ENCODE results near the gene PRPH.
A peak's percentile ranks its signal among the peaks of the same experiment; 100 is the strongest.
"Not testable (repeated sequence)": the region's sequence is repeated elsewhere in the genome, so short reads cannot be mapped to it uniquely, and the experiment has no call there.

Gene PRPH

GRCh38 chr12:49295082-49295936, at the start of gene PRPH:
TSS of gene PRPH (plus strand) at chr12:49295147. CDS start at chr12:49295201, 54 bp downstream.
- no peak for DNase-seq

- DNase-seq, result no peak
Measured at GRCh38 chr12:49251357-49251756, 43.6 kb upstream of the PRPH start.

GRCh38 chr12:49253033-49253623, 41.8 kb upstream of the PRPH start:
- no peak for DNase-seq

GRCh38 chr12:49255456-49255855, 39.5 kb upstream of the PRPH start:
- not testable (repeated sequence) for DNase-seq

DNA sequence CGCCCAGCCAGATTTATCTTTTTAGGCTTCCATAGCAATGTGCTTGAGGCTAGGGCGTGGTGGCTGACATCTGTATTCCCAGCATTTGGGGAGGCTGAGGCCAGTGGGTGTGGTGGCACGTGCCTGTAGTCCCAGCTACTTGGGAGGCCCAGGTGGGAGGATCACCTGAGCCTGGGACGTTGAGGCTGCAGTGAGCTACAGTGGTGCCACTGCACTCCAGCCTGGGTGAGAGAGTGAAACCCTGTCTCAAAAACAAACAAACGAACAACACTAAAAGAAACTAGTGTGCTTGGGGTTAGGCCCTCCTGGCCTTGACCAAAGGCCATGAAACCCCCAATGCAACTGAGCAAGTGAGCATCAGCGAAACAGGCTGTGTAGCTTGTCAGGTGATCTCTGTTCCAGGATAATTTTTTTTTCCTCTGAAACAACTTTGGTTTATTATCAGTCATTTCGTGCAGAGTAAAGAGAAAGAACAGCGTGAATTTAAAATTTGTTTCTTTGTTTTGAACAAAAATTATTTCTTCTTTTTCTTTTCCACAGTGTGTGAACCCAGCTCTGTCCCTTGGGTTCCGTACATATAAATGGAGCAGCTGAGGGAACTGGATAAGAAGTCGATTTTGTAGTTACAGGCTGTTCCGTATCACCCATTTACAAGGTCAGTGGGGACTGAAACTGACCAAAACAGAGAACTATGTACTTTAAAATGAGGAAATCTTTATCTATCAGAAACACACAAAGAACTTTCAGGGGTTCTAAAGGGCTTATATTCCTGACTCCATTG, 38.9 kb upstream of the PRPH start:
- no peak for DNase-seq

GRCh38 chr12:49257508-49258184, 37.3 kb upstream of the PRPH start:
- DNase-seq, result not testable (repeated sequence)

- DNase-seq, result no peak
Measured at GRCh38 chr12:49259452-49259851, 35.5 kb upstream of the PRPH start.

GRCh38 chr12:49260166-49260565, 34.8 kb upstream of the PRPH start:
- no peak for DNase-seq

DNA sequence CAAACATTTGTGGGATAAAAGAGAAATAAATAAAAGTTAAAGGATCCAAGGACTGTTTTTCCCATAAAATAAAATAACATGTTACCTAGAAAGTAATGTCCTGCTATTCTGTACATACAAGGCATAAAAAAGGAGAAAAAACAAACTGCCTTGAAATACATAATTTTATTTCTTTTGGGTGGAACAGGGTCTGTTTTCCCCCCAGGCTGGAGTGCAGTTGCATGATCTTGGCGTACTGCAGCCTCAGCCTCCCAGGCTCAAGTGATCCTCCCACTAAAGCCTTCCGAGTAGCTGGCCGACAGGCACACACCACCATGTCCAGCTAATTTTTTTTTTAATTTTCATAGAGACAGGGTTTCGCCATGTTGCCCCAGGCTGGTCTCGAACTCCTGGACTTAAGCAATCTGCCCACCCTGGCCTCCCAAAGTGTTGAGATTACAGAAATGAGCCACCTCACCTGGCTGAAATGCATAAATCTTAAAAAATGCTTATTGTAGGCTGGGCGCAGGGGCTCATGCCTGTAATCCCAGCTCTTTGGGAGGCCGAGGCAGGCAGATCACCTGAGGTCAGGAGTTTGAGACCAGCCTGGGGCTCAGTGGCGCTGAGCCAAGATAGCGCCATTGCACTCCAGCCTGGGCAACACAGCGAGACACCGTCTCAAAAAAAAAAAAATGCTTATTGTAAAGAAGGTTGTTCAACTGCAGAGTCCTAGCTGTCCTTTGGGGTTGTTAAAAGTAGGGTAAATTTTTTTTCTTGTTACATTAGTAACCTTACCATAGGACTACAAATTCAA, 34.2 kb upstream of the PRPH start:
- DNase-seq, result no peak

- no peak for DNase-seq
Measured at GRCh38 chr12:49261721-49262120, 33.2 kb upstream of the PRPH start.

- DNase-seq, result no peak
Measured at GRCh38 chr12:49263400-49263763, 31.6 kb upstream of the PRPH start.

- DNase-seq, result no peak
Measured at GRCh38 chr12:49264466-49264872, 30.5 kb upstream of the PRPH start.

GRCh38 chr12:49264873-49265792, 29.8 kb upstream of the PRPH start, which contains the start of gene TUBA1C:
TSS of gene TUBA1C (plus strand) at chr12:49265082. CDS start at chr12:49265182, 100 bp downstream.
- peak; percentile 93 for DNase-seq

DNA sequence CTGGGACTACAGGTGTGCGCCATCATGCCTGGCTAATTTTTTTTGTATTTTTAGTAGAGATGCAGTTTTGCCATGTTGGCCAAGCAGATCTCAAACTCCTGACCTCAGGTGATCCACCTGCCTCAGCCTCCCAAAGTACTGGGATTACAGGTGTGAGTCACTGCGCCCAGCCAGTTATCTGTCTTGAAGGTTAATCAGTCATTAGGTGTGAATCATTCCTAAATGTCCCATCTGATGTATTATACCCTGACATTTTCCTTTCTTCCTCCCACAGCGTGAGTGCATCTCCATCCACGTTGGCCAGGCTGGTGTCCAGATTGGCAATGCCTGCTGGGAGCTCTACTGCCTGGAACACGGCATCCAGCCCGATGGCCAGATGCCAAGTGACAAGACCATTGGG, 25.8 kb upstream of the PRPH start:
- DNase-seq, result not testable (repeated sequence)

DNA sequence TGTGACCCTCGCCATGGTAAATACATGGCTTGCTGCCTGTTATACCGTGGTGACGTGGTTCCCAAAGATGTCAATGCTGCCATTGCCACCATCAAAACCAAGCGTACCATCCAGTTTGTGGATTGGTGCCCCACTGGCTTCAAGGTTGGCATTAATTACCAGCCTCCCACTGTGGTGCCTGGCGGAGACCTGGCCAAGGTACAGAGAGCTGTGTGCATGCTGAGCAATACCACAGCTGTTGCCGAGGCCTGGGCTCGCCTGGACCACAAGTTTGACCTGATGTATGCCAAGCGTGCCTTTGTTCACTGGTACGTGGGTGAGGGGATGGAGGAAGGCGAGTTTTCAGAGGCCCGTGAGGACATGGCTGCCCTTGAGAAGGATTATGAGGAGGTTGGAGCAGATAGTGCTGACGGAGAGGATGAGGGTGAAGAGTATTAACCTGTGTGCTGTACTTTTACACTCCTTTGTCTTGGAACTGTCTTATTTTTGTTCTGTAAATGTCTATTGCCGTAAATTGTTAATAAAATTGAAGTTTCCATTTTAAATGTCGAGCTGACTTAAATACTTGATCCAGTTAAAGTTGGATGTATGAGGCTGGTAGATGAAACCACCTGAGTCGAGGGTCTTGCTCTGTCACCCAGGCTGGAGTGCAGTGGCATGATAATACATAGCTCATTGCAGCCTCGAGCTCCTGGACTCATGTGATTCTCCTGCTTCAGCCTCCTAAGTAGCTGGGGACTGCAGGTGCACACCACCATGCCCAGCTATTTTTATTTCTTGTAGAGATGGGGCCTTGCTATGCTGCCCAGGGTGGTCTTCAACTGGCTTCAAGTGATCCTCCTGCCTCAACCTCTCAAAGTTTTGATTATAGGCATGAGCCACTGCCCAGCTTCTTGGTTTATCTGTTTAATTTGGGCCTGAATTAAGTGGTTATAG, 21.9 kb upstream of the PRPH start:
- no peak for DNase-seq

DNA sequence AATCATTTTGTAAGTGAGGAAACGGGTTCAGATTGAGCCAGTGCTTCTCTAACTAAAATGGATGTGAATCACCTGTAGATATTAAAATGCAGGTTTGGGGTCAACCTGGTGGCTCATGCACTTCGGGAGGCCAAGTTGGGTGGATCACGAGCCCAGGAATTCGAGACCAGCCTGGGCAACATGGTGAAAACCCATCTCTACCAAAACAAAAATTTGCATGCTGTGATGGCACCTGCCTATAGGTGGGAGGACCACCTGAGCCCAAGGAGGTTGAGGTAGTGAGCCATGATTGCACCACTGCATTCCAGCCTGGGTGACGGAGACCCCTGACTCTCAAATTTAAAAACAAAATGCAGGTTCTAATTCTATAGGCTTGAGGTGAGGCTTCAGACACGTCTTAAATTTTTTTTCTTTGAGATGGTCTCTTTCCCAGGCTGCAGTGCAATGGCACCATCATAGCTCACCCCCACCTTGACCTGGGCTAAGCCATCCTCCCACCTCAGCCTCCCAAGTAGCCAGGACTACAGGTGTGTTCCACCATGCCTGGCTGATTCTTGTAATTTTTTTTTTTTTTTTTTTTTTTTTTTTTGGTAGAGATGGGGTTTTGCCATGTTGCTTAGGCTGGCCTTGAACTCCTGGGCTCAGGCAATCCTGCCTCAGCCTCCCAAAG, 21.1 kb upstream of the PRPH start:
- no peak for DNase-seq

- no peak for DNase-seq
Measured at GRCh38 chr12:49274396-49275069, 20.4 kb upstream of the PRPH start.
